Spleen (tissue), 7 donors: ENCODE data around the gene MTMR3.

ENCODE experiments used
- POLR2A ChIP-seq, 3 donors: fragments of 450-650 bp; IDR thresholded peaks; one replicate each; pipeline ENCODE4 v1.5.1; 2017; ENCODE audit warnings: antibody characterized with exemption in 3 of 3, mild to moderate bottlenecking in 1 of 3
- POLR2AphosphoS5 ChIP-seq, 3 donors: sonication (generic); formaldehyde crosslinking; IDR thresholded peaks; one replicate each; pipeline ENCODE4 v1.5.1; 2017; ENCODE audit warnings: antibody characterized with exemption in 3 of 3
- TF ChIP-seq, protein P1 (sequence below), 11 experiments: fragments of 200-600 bp in 7 of 11; fragments of 450-650 bp in 4 of 11; sonication (generic) in 4 of 11; IDR thresholded peaks in 8 of 11; conservative IDR thresholded peaks in 3 of 11; 1 replicate in 7 of 11; 2 replicates in 4 of 11; pipeline versions ENCODE4 v1.4.0 to v1.8.0; 2016 to 2021; ENCODE audit warnings: antibody characterized with exemption in 11 of 11, inconsistent platforms in 4 of 11, mild to moderate bottlenecking in 1 of 11
- donor health status: DM: no; HTN: no; CAD: no; lungs with moderate emphysema.
- donor health status: DM: no; HTN: no; CAD: no.
- donor health status: DM: no; HTN: no; CAD: no.

DNA sequence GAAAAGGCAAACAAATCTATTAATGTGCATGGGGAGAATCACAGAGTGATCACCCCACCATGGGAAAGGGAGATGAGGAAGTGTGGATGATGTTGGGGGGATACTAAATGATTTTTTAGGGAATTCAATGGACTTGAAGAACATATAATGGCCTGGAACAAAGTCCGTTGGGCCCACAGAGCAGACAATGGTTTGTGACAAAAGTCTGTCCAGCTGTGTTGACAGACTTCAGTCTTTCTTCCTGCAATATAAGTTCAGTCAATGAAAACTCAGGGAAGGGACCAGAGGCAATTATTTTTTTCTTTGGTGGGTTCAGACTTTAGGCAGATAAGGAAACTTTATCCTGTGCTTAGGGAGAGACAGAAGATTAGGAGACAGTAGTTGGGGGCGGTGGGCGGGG, 179.3 kb downstream of the MTMR3 start:
- TF ChIP-seq, protein P1, sequence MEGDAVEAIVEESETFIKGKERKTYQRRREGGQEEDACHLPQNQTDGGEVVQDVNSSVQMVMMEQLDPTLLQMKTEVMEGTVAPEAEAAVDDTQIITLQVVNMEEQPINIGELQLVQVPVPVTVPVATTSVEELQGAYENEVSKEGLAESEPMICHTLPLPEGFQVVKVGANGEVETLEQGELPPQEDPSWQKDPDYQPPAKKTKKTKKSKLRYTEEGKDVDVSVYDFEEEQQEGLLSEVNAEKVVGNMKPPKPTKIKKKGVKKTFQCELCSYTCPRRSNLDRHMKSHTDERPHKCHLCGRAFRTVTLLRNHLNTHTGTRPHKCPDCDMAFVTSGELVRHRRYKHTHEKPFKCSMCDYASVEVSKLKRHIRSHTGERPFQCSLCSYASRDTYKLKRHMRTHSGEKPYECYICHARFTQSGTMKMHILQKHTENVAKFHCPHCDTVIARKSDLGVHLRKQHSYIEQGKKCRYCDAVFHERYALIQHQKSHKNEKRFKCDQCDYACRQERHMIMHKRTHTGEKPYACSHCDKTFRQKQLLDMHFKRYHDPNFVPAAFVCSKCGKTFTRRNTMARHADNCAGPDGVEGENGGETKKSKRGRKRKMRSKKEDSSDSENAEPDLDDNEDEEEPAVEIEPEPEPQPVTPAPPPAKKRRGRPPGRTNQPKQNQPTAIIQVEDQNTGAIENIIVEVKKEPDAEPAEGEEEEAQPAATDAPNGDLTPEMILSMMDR (IDR thresholded peaks at IDR 0.05 in 8 of 11, conservative IDR thresholded peaks at IDR 0.05 in 3 of 11), result no peak
- TF ChIP-seq POLR2AphosphoS5 (IDR thresholded peaks at IDR 0.05), result no peak
- TF ChIP-seq POLR2A (IDR thresholded peaks at IDR 0.05), result no peak
